ENCODE measurements around the gene MRPL40. TPM values are rescaled to one million over a fixed set of nuclear protein-coding genes. Genes with fewer than 3 reads are reported as not detected.

Gene MRPL40
- total and polyA plus RNA-seq, 2 donors: 17.4 to 33.3 TPM

DNA sequence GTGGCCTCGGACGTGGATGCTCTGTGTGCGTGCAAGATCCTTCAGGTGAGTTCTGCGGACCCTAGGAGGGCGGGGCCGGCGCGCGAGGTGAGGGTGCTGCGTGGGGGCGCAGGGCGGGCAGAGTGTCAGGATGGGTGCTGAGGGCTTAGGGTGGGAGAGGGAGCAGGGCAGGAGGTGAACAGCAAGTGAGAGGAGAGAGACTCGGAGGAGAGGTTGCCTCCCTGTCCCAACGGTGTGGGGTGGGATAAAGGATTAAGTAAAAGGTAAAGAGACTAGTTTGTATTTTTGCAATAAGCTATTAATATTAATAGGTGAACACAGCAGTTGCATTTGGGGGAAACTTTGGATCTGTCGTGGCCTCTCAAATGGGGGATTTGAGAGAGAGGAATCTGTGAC, 47.8 kb downstream of the MRPL40 start:
- under 1% methylated on average over 15 of the region's 15 CpGs for WGBS
- Histone ChIP-seq H3K4me1 (ENCODE audit: insufficient read depth) (no peaks in the 10 kb centered on the region), H3K4me3 (ENCODE audit: low read depth, low read length) (peak overlapping the region; percentile 16), H3K27ac (ENCODE audit: low read depth) (no peak overlapping the region), H3K36me3 (ENCODE audit: insufficient read depth) (no peaks in the 10 kb centered on the region)
- no peak for DNase-seq (ENCODE audit: extremely low spot score)

- Histone ChIP-seq H3K36me3 (ENCODE audit: insufficient read depth) (no peaks in the 10 kb centered on the region), H3K27ac (ENCODE audit: low read depth) (no peak overlapping the region), H3K4me1 (ENCODE audit: insufficient read depth) (no peaks in the 10 kb centered on the region), H3K4me3 (ENCODE audit: low read depth, low read length) (no peak overlapping the region)
- DNase-seq (ENCODE audit: extremely low spot score): no peak
- 69% methylated on average over 10 of the region's 10 CpGs for WGBS
Observed at GRCh38 chr22:19480789-19481188, 48.4 kb downstream of the MRPL40 start.

DNA sequence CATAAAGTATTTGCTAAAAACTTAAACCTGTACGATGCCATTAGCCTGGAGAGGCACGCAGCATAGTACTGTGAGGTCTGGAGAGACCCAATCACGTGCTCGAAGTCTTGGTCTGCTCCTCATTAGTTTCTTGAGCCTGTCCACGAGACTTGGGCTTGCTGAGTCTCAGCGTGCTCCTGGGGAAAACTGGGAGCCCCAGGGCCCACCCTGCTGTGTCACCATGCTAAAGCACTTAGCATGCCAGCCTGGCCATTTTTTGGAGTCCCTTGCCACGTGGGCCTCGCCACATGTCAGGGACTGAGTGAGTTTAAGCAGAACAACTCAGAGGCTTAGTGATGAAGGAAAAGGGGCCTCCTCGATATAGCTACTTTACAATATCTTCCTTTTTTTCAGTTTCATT, 50.0 kb downstream of the MRPL40 start:
- 91% methylated on average over 9 of the region's 9 CpGs for WGBS
- no peak for DNase-seq (ENCODE audit: extremely low spot score)
- H3K4me3 ChIP-seq (ENCODE audit: low read depth, low read length): no peak overlapping the region
- no peak overlapping the region for H3K27ac ChIP-seq (ENCODE audit: low read depth)
- no peaks in the 10 kb centered on the region for H3K4me1 ChIP-seq (ENCODE audit: insufficient read depth)
- no peaks in the 10 kb centered on the region for H3K36me3 ChIP-seq (ENCODE audit: insufficient read depth)

DNA sequence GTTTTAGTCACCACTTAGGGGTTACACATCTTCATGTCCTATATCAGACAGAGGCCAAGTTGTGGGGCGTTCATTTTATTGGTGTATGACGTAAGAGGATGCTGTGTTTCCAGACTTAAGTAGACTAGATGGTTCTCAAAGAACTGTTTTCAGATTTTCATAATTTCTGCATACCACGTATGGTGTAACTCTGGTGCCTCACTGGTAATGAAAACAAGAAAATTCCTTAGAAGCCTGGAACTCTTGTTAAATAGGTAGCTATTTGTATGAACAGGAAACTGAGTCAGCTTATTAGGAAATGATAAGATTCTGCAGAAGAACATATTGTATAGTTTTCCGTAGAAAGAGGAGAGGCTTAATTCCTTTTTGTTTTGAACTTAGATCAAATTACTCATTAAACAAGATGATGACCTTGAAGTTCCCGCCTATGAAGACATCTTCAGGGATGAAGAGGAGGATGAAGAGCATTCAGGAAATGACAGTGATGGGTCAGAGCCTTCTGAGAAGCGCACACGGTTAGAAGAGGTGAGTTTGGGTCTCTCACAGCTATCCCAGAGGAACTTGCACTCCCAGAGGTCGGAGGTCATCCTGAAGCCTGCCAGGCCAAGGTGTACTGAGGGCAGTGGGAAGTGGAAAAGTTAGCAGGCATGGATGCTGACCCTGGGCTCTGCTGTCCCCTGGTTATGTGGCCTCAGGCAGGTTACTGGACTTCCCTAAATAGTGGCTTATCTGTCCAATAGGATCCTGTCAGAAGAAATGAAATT, 51.3 kb downstream of the MRPL40 start:
- 81% methylated on average over 8 of the region's 8 CpGs for WGBS
- no peak overlapping the region for H3K4me3 ChIP-seq (ENCODE audit: low read depth, low read length)
- DNase-seq (ENCODE audit: extremely low spot score): no peak

More for the DNA sequence above, 51.3 kb downstream of the MRPL40 start:
- Histone ChIP-seq H3K36me3 (ENCODE audit: insufficient read depth) (no peaks in the 10 kb centered on the region), H3K27ac (ENCODE audit: low read depth) (no peak overlapping the region), H3K4me1 (ENCODE audit: insufficient read depth) (no peaks in the 10 kb centered on the region)

Other genes starting within 250 kb of the MRPL40 start
- gene CLTCL1, start 140.8 kb upstream of the MRPL40 start, total RNA-seq: 7.0 TPM
- gene CLTCL1, start 140.8 kb upstream of the MRPL40 start, polyA plus RNA-seq: 6.0 TPM
- gene HIRA, start 812 bp upstream of the MRPL40 start, total RNA-seq: 8.7 TPM
- gene HIRA, start 812 bp upstream of the MRPL40 start, polyA plus RNA-seq: 21.9 TPM
- gene C22orf39, start 15.2 kb downstream of the MRPL40 start, total RNA-seq: 34.2 TPM
- 75.0 TPM for gene C22orf39, start 15.2 kb downstream of the MRPL40 start, polyA plus RNA-seq
- 32.6 TPM for gene UFD1, start 46.6 kb downstream of the MRPL40 start, total RNA-seq
- 69.8 TPM for gene UFD1, start 46.6 kb downstream of the MRPL40 start, polyA plus RNA-seq
- gene CDC45, start 47.4 kb downstream of the MRPL40 start, total RNA-seq: 4.0 TPM
- 0.34 TPM for gene CDC45, start 47.4 kb downstream of the MRPL40 start, polyA plus RNA-seq
- gene CLDN5, start 91.9 kb downstream of the MRPL40 start, total RNA-seq: 49.3 TPM
- 148 TPM for gene CLDN5, start 91.9 kb downstream of the MRPL40 start, polyA plus RNA-seq

Measured in urinary bladder (tissue), 4 donors.